Spleen (tissue), 11 donors: ENCODE results near the gene PIK3R6. TPM values are rescaled to one million over a fixed set of nuclear protein-coding genes. Genes with fewer than 3 reads are reported as not detected.

Source experiments
- DNase-seq: peaks from one replicate; pipeline ENCODE4 v3.0.0-alpha.2; 2020
- H3K27ac ChIP-seq, 8 donors: fragments of 200-600 bp; sonication (generic) in 7 of 8; 1 replicate in 4 of 8; 2 replicates in 4 of 8; pipeline versions ENCODE4 v1.5.0 to v1.8.0; 2016 to 2021; ENCODE audit warnings: inconsistent platforms in 4 of 8, mild to moderate bottlenecking in 4 of 8, moderate library complexity in 1 of 8
- H3K27me3 ChIP-seq, 7 donors: fragments of 200-600 bp; sonication (generic) in 6 of 7; replicated peaks in 1 of 7; 1 replicate in 4 of 7; 2 replicates in 3 of 7; pipeline versions ENCODE4 v1.5.0 to v1.8.0; 2016 to 2021; ENCODE audit warnings: inconsistent platforms in 3 of 7, mild to moderate bottlenecking in 1 of 7
- H3K36me3 ChIP-seq, 6 donors: fragments of 200-600 bp; sonication (generic) in 5 of 6; 1 replicate in 4 of 6; 2 replicates in 2 of 6; pipeline versions ENCODE4 v1.5.0 to v1.8.0; 2016 to 2021; ENCODE audit warnings: inconsistent platforms in 2 of 6
- H3K4me1 ChIP-seq, 6 donors: fragments of 200-600 bp; sonication (generic) in 5 of 6; 1 replicate in 3 of 6; 2 replicates in 3 of 6; pipeline versions ENCODE4 v1.5.0 to v1.8.0; 2016 to 2021; ENCODE audit warnings: inconsistent platforms in 3 of 6
- H3K4me3 ChIP-seq, 8 donors: fragments of 200-600 bp; sonication (generic) in 7 of 8; 1 replicate in 4 of 8; 2 replicates in 4 of 8; pipeline versions ENCODE4 v1.5.0 to v1.8.0; 2016 to 2021; ENCODE audit warnings: inconsistent platforms in 4 of 8, mild to moderate bottlenecking in 4 of 8, moderate library complexity in 2 of 8
- H3K9me3 ChIP-seq, 8 donors: fragments of 200-600 bp; sonication (generic) in 7 of 8; 1 replicate in 4 of 8; 2 replicates in 4 of 8; pipeline versions ENCODE4 v1.5.0 to v1.8.0; 2016 to 2021; ENCODE audit warnings: inconsistent platforms in 4 of 8
- CTCF ChIP-seq, 11 experiments: fragments of 200-600 bp in 7 of 11; fragments of 450-650 bp in 4 of 11; sonication (generic) in 4 of 11; IDR thresholded peaks in 8 of 11; conservative IDR thresholded peaks in 3 of 11; 1 replicate in 7 of 11; 2 replicates in 4 of 11; pipeline versions ENCODE4 v1.4.0 to v1.8.0; 2016 to 2021; ENCODE audit warnings: antibody characterized with exemption in 11 of 11, inconsistent platforms in 4 of 11, mild to moderate bottlenecking in 1 of 11
- POLR2A ChIP-seq, 3 donors: fragments of 450-650 bp; IDR thresholded peaks; one replicate each; pipeline ENCODE4 v1.5.1; 2017; ENCODE audit warnings: antibody characterized with exemption in 3 of 3, mild to moderate bottlenecking in 1 of 3
- POLR2AphosphoS5 ChIP-seq, 3 donors: sonication (generic); formaldehyde crosslinking; IDR thresholded peaks; one replicate each; pipeline ENCODE4 v1.5.1; 2017; ENCODE audit warnings: antibody characterized with exemption in 3 of 3
- WGBS, 5 donors: extraction: QIAGEN DNeasy Blood & Tissue Kit in 3 of 5; methylation state at CpG; one replicate each; pipeline versions ENCODE4 v1.1.5 to v1.1.7; 2013 to 2018; 5-methylcytosine and 5-hydroxymethylcytosine counted together
- intact Hi-C: fragments of 100-400 bp; cut with DNase I; formaldehyde crosslinking; loops from one replicate; pipeline ENCODE4 v1.15.0; 2023; ENCODE audit warnings: low total_unique reads
- polyA plus RNA-seq, 3 donors: library from polyadenylated mRNA; stranded (reverse); fragments of 200-250 nt; gene quantifications; one replicate each; pipeline ENCODE4 v1.2.1, GENCODE V29; 2013
- total RNA-seq, 7 donors: library from RNA; depleted of rRNA in 3 of 7; stranded (reverse); fragments of >200 nt in 3 of 7; fragmentation: NEBNext Ultra II Directional in 4 of 7; extraction: Animal tissue kit (Norgen Biotek cat#: 25700) in 4 of 7; gene quantifications; one replicate each; pipeline versions ENCODE4 v1.1.0 to v1.2.1, GENCODE V29; 2016 to 2021
- donor health status: healthy with polysubstance abuse.
- donor health status: DM: no; HTN: no; CAD: no; lungs with moderate emphysema.
- donor health status: DM: no; HTN: no; CAD: no.
- donor health status: Bipolar disorder and iron deficiency.
- donor health status: healthy.
- donor health status: DM: no; HTN: no; CAD: no.
- donor health status: DM: yes; HTN: yes; CAD: no.

The PIK3R6 gene
- total and polyA plus RNA-seq, 10 donors: 1.3 to 9.6 (median 6.5) TPM

GRCh38 chr17:8877984-8878383 is 10.5 kb upstream of the PIK3R6 start:
- TF ChIP-seq POLR2AphosphoS5 (IDR thresholded peaks at IDR 0.05): peak in 1 of 3 donors; percentile 50
- TF ChIP-seq POLR2A (IDR thresholded peaks at IDR 0.05): no peak
- Histone ChIP-seq H3K4me1 (peaks cover 0 to 17% (median 4%) of the 10 kb centered on the region in 6 donors), H3K27ac (no peak overlapping the region), H3K4me3 (no peak overlapping the region), H3K27me3 (peaks cover 0 to 16% (median 0%) of the 10 kb centered on the region in 7 donors), H3K9me3 (no peaks in the 10 kb centered on the region), H3K36me3 (peaks cover 4 to 55% (median 37%) of the 10 kb centered on the region in 6 donors)
- 86 to 98% (median 90%) methylated on average over 4 of the region's 4 CpGs for WGBS, 5 donors
- peak; percentile 31 for DNase-seq
- intact Hi-C loops: no loop called here

GRCh38 chr17:8875957-8876356 is 8.5 kb upstream of the PIK3R6 start:
- no peak for DNase-seq
- intact Hi-C loops: no loop called here
- 79 to 90% (median 83%) methylated on average over 5 of the region's 5 CpGs for WGBS, 5 donors

GRCh38 chr17:8875436-8875835 is 8.0 kb upstream of the PIK3R6 start:
- intact Hi-C loops: no loop called here
- Histone ChIP-seq H3K27ac (no peak overlapping the region), H3K9me3 (no peaks in the 10 kb centered on the region), H3K27me3 (peaks cover 0 to 16% (median 0%) of the 10 kb centered on the region in 7 donors), H3K36me3 (peaks cover 0 to 29% (median 18%) of the 10 kb centered on the region in 6 donors), H3K4me1 (peaks cover 0 to 23% (median 7%) of the 10 kb centered on the region in 6 donors), H3K4me3 (no peak overlapping the region)
- no peak for TF ChIP-seq POLR2A (IDR thresholded peaks at IDR 0.05)
- TF ChIP-seq CTCF (IDR thresholded peaks at IDR 0.05 in 8 of 11, conservative IDR thresholded peaks at IDR 0.05 in 3 of 11): no peak
- TF ChIP-seq POLR2AphosphoS5 (IDR thresholded peaks at IDR 0.05): no peak
- WGBS, 5 donors: 73 to 92% (median 86%) methylated on average over 12 of the region's 12 CpGs
- no peak for DNase-seq

More at GRCh38 chr17:8875957-8876356, 8.5 kb upstream of the PIK3R6 start:
- Histone ChIP-seq H3K36me3 (peaks cover 0 to 35% (median 23%) of the 10 kb centered on the region in 6 donors), H3K9me3 (no peaks in the 10 kb centered on the region), H3K4me3 (no peak overlapping the region), H3K27me3 (peaks cover 0 to 16% (median 0%) of the 10 kb centered on the region in 7 donors), H3K27ac (no peak overlapping the region), H3K4me1 (peaks cover 0 to 23% (median 7%) of the 10 kb centered on the region in 6 donors)
- TF ChIP-seq POLR2AphosphoS5 (IDR thresholded peaks at IDR 0.05) (peak in 1 of 3 donors; percentile 16), POLR2A (IDR thresholded peaks at IDR 0.05) (no peak)

- intact Hi-C loops: no loop called here
- Histone ChIP-seq H3K4me1 (peaks cover 0 to 30% (median 7%) of the 10 kb centered on the region in 6 donors), H3K27me3 (peaks cover 0 to 16% (median 0%) of the 10 kb centered on the region in 7 donors), H3K9me3 (no peaks in the 10 kb centered on the region), H3K4me3 (no peak overlapping the region), H3K36me3 (peaks cover 0 to 16% (median 7%) of the 10 kb centered on the region in 6 donors), H3K27ac (no peak overlapping the region)
- WGBS, 5 donors: 62 to 84% (median 76%) methylated on average over 16 to 19 of the region's 19 CpGs
- TF ChIP-seq POLR2A (IDR thresholded peaks at IDR 0.05) (no peak), POLR2AphosphoS5 (IDR thresholded peaks at IDR 0.05) (peak in 1 of 3 donors; percentile 46), CTCF (IDR thresholded peaks at IDR 0.05 in 8 of 11, conservative IDR thresholded peaks at IDR 0.05 in 3 of 11) (no peak)
- no peak for DNase-seq
Observed at GRCh38 chr17:8873801-8874715, 6.6 kb upstream of the PIK3R6 start.
